Tibial artery (tissue), 4 donors: ENCODE measurements around the gene CSTF3.

Experiments
- DNase-seq, 2 donors: peaks; one replicate each; pipeline ENCODE4 v3.0.0-alpha.2; 2019
- H3K27ac ChIP-seq, 2 donors: fragments of 200-600 bp; sonication (generic) in 1 of 2; 1 replicate in 1 of 2; 2 replicates in 1 of 2; pipeline ENCODE4 v1.5.1; 2018 to 2019; ENCODE audit warnings: mild to moderate bottlenecking in 1 of 2
- H3K27me3 ChIP-seq, 2 donors: fragments of 200-600 bp; sonication (generic) in 1 of 2; one replicate each; pipeline versions ENCODE4 v1.5.1 to v1.6.0; 2016 to 2019
- H3K36me3 ChIP-seq, 3 donors: fragments of 200-600 bp; sonication (generic) in 2 of 3; one replicate each; pipeline ENCODE4 v1.5.1; 2016 to 2019; ENCODE audit warnings: mild to moderate bottlenecking in 2 of 3
- H3K4me1 ChIP-seq, 4 donors: fragments of 200-600 bp; sonication (generic) in 2 of 4; 1 replicate in 3 of 4; 2 replicates in 1 of 4; pipeline ENCODE4 v1.5.1; 2016 to 2019
- H3K4me3 ChIP-seq, 2 donors: fragments of 200-600 bp; sonication (generic) in 1 of 2; 1 replicate in 1 of 2; 2 replicates in 1 of 2; pipeline ENCODE4 v1.5.1; 2018 to 2019; ENCODE audit warnings: mild to moderate bottlenecking in 2 of 2
- H3K9me3 ChIP-seq, 3 donors: fragments of 200-600 bp; sonication (generic) in 1 of 3; one replicate each; pipeline ENCODE4 v1.5.1; 2016 to 2019
- CTCF ChIP-seq, 2 experiments: fragments of 200-600 bp in 1 of 2; fragments of 450-650 bp in 1 of 2; IDR thresholded peaks; one replicate each; pipeline ENCODE4 v1.5.1; 2017 to 2019; ENCODE audit warnings: antibody characterized with exemption in 2 of 2, mild to moderate bottlenecking in 1 of 2, moderate library complexity in 1 of 2
- intact Hi-C: fragments of 100-400 bp; cut with DNase I; formaldehyde crosslinking; loops from one replicate; pipeline ENCODE4 v1.15.0; 2023; ENCODE audit warnings: low total_unique reads

CSTF3 gene

GRCh38 chr11:33063326-33063881 is 97.9 kb downstream of the CSTF3 start:
- intact Hi-C loops: no loop called here
- Histone ChIP-seq H3K36me3 (peaks cover 48 to 95% (median 87%) of the 10 kb centered on the region in 3 donors), H3K27ac (no peak overlapping the region), H3K9me3 (no peaks in the 10 kb centered on the region), H3K27me3 (no peaks in the 10 kb centered on the region), H3K4me3 (no peak overlapping the region), H3K4me1 (no peaks in the 10 kb centered on the region)
- DNase-seq: no peak
- TF ChIP-seq CTCF (IDR thresholded peaks at IDR 0.05): no peak

- no peaks in the 10 kb centered on the region for H3K4me1 ChIP-seq
- H3K4me3 ChIP-seq: no peak overlapping the region
- no peak overlapping the region for H3K27ac ChIP-seq
- H3K36me3 ChIP-seq: peaks cover 49 to 95% (median 89%) of the 10 kb centered on the region in 3 donors
- no peak for TF ChIP-seq CTCF (IDR thresholded peaks at IDR 0.05)
- H3K27me3 ChIP-seq: no peaks in the 10 kb centered on the region
- H3K9me3 ChIP-seq: no peaks in the 10 kb centered on the region
- no peak for DNase-seq
- intact Hi-C loops: no loop called here
These were observed 99.1 kb downstream of the CSTF3 start for GRCh38 chr11:33062137-33062536.

- TF ChIP-seq CTCF (IDR thresholded peaks at IDR 0.05): no peak
- intact Hi-C loops: no loop called here
- no peak for DNase-seq
- Histone ChIP-seq H3K27ac (no peak overlapping the region), H3K9me3 (no peaks in the 10 kb centered on the region), H3K4me3 (no peak overlapping the region), H3K36me3 (peaks cover 43 to 94% (median 78%) of the 10 kb centered on the region in 3 donors), H3K27me3 (no peaks in the 10 kb centered on the region), H3K4me1 (no peaks in the 10 kb centered on the region)
These were observed 101.0 kb downstream of the CSTF3 start for GRCh38 chr11:33060271-33060670.

- no peak for DNase-seq
- no peaks in the 10 kb centered on the region for H3K27me3 ChIP-seq
- H3K27ac ChIP-seq: no peak overlapping the region
- H3K4me1 ChIP-seq: no peaks in the 10 kb centered on the region
- H3K9me3 ChIP-seq: no peaks in the 10 kb centered on the region
- intact Hi-C loops: no loop called here
- no peak for TF ChIP-seq CTCF (IDR thresholded peaks at IDR 0.05)
- peaks cover 48 to 95% (median 79%) of the 10 kb centered on the region in 3 donors for H3K36me3 ChIP-seq
- H3K4me3 ChIP-seq: no peak overlapping the region
These were observed 101.8 kb downstream of the CSTF3 start for GRCh38 chr11:33059331-33060007.

- Histone ChIP-seq H3K27ac (no peak overlapping the region), H3K4me3 (no peak overlapping the region), H3K9me3 (no peaks in the 10 kb centered on the region), H3K36me3 (peaks cover 47 to 81% (median 66%) of the 10 kb centered on the region in 3 donors), H3K27me3 (no peaks in the 10 kb centered on the region), H3K4me1 (no peaks in the 10 kb centered on the region)
- no peak for TF ChIP-seq CTCF (IDR thresholded peaks at IDR 0.05)
- intact Hi-C loops: no loop called here
- no peak for DNase-seq
These were observed 104.0 kb downstream of the CSTF3 start for GRCh38 chr11:33057284-33057683.
